ENCODE data around the gene DPP4. TPM values are rescaled to one million over a fixed set of nuclear protein-coding genes. Genes with fewer than 3 reads are reported as not detected.
A peak's percentile ranks its signal among the peaks of the same experiment; 100 is the strongest.

Gene DPP4
- total and polyA plus RNA-seq, 12 donors: 1.1 to 8.3 (median 4.1) TPM

DNA sequence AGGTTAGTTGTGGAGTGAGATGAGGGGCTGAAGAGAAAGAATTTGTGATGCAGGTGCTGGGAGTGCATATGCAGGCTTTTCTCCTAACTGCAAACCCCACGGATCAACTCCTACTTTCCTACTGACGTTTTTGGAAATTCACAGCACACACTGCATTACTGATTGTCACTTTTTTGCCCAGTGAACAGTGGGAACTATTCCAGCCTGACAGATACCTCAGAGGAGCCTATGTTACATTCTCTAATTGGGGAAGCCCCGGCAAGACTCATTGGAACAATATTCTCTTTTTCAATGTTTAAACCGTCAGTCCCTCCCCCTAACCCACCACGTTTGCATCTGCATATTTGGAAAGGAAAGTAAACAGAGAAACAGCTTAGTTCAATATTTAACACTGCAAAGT is 126.2 kb downstream of the DPP4 start:
- WGBS, 2 donors: 24 to 32% methylated on average over 5 of the region's 5 CpGs
- Histone ChIP-seq H3K4me1 (no peaks in the 10 kb centered on the region), H3K36me3 (no peaks in the 10 kb centered on the region), H3K9me3 (no peaks in the 10 kb centered on the region), H3K27me3 (peaks cover 0 to 30% (median 0%) of the 10 kb centered on the region in 7 donors), H3K27ac (no peak overlapping the region), H3K4me3 (no peak overlapping the region)
- TF ChIP-seq, protein P1, sequence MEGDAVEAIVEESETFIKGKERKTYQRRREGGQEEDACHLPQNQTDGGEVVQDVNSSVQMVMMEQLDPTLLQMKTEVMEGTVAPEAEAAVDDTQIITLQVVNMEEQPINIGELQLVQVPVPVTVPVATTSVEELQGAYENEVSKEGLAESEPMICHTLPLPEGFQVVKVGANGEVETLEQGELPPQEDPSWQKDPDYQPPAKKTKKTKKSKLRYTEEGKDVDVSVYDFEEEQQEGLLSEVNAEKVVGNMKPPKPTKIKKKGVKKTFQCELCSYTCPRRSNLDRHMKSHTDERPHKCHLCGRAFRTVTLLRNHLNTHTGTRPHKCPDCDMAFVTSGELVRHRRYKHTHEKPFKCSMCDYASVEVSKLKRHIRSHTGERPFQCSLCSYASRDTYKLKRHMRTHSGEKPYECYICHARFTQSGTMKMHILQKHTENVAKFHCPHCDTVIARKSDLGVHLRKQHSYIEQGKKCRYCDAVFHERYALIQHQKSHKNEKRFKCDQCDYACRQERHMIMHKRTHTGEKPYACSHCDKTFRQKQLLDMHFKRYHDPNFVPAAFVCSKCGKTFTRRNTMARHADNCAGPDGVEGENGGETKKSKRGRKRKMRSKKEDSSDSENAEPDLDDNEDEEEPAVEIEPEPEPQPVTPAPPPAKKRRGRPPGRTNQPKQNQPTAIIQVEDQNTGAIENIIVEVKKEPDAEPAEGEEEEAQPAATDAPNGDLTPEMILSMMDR (IDR thresholded peaks at IDR 0.05): no peak
- intact Hi-C loops (cut with DNase I): loop anchor here in 6 of 10 donors (5.0 to 10.0 kb wide), 3 partner anchors 361 to 701 kb away; no protein-coding TSS in a partner anchor
- DNase-seq (no peak), ATAC-seq (no peak)

DNA sequence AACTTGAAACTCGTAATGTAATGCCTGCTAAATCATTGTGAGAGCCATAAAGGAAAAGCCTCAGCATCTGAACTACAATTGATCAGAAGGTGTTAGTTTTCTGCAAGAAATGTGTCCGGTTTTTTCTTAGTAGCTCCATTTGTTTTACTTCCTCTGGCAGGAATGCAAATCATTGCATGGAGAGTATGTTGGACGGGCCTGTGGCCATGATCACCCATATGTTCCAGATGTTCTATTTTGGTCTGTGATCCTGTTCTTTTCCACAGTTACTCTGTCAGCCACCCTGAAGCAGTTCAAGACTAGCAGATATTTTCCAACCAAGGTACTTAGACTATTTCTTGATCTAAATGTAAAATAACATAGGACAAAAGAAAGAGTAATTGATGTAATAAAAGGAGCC is 126.6 kb downstream of the DPP4 start:
- Histone ChIP-seq H3K27me3 (peaks cover 0 to 30% (median 4%) of the 10 kb centered on the region in 7 donors), H3K36me3 (no peaks in the 10 kb centered on the region), H3K27ac (no peak overlapping the region), H3K4me1 (no peaks in the 10 kb centered on the region), H3K9me3 (no peaks in the 10 kb centered on the region), H3K4me3 (no peak overlapping the region)
- TF ChIP-seq, protein P1 (IDR thresholded peaks at IDR 0.05): no peak
- no peak for ATAC-seq
- DNase-seq: no peak
- 45 to 47% methylated on average over 3 of the region's 3 CpGs for WGBS, 2 donors
- intact Hi-C loops (cut with DNase I): loop anchor here in 6 of 10 donors (5.0 to 10.0 kb wide), 3 partner anchors 360 to 700 kb away; no protein-coding TSS in a partner anchor

DNA sequence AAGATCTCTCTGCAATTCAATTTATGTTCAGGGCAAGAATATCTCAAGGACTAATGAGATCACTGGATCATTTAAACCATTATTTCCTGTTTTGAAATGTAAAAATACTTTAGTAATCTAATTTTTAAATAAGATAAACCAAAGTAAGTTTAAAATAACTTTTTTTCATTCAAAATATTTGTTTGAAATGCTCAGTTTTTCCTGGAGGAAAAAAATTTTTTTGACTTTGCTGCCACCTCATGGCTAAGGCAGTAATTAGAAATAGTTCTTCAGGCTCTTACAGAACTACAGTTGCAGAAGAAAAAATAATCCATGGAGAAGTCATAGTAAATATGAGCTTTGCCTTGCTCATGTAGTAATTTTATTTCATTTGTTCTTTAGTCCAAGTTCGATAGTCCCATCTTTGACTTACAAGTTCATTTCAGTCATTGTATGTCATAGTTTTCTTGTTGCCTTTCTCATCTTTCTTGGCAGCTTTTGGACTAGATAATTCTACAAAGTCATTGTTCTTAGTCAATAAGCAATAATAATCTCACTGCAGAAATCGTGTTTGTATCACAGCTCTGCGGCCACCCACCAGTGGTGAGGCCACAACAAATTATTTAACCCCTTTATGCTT is 127.4 kb downstream of the DPP4 start:
- no peak for DNase-seq
- Histone ChIP-seq H3K27ac (no peak overlapping the region), H3K36me3 (no peaks in the 10 kb centered on the region), H3K27me3 (peaks cover 0 to 33% (median 7%) of the 10 kb centered on the region in 7 donors), H3K4me3 (no peak overlapping the region), H3K9me3 (no peaks in the 10 kb centered on the region), H3K4me1 (no peaks in the 10 kb centered on the region)
- intact Hi-C loops (cut with DNase I): loop anchor here in 6 of 10 donors (5.0 to 10.0 kb wide), 3 partner anchors 359 to 699 kb away; no protein-coding TSS in a partner anchor
- 15 to 16% methylated on average over 3 of the region's 3 CpGs for WGBS, 2 donors
- ATAC-seq: no peak
- TF ChIP-seq, protein P1 (IDR thresholded peaks at IDR 0.05): peak in 7 of 9 donors; percentile 34 to 61 (median 55)

DNA sequence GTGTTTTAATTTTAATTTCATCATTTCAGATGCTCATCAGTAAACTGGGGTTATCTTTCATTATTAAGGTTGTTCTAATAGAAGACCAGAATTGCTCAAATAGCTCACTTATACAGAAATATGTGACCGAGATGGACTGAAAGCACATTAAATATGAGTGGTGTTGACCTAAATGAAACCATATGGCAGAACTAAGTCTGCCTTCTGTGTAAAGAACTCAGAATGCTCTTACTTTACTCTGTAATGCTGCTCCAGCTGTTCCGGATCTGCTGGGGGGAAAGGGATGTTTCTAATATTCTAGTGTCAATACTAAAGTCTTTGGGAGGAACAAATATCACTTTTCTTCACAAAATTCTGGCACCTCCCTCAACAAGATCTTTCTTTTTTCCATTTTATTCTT is 131.0 kb downstream of the DPP4 start:
- no peaks in the 10 kb centered on the region for H3K36me3 ChIP-seq
- no peaks in the 10 kb centered on the region for H3K9me3 ChIP-seq
- WGBS, 2 donors: 63 to 64% methylated on average over 2 of the region's 2 CpGs
- no peak overlapping the region for H3K27ac ChIP-seq
- no peaks in the 10 kb centered on the region for H3K4me1 ChIP-seq
- DNase-seq: no peak
- H3K4me3 ChIP-seq: no peak overlapping the region
- no peak for ATAC-seq
- peaks cover 0 to 49% (median 17%) of the 10 kb centered on the region in 7 donors for H3K27me3 ChIP-seq
- intact Hi-C loops (cut with DNase I): loop anchor here in 5 of 10 donors (5.0 to 10.0 kb wide), 3 partner anchors 356 to 691 kb away; no protein-coding TSS in a partner anchor
- TF ChIP-seq, protein P1 (IDR thresholded peaks at IDR 0.05): no peak

Other genes starting within 250 kb of the DPP4 start
- not detected for gene GCG, start 78.0 kb upstream of the DPP4 start, total RNA-seq
- under 1 TPM in 1 of 2 donors, not detected in 1; 0.32 TPM for gene GCG, start 78.0 kb upstream of the DPP4 start, polyA plus RNA-seq
- gene FAP, start 169.2 kb upstream of the DPP4 start, total RNA-seq: 10 to 100 TPM in 1 of 10 donors, 1 to 10 TPM in 8, under 1 TPM in 1; 0.56 to 11.5 (median 2.2) TPM
- gene FAP, start 169.2 kb upstream of the DPP4 start, polyA plus RNA-seq: 1 to 10 TPM in 1 of 2 donors, under 1 TPM in 1; 0.77 to 2.7 TPM
- 10 to 100 TPM in 2 of 10 donors, 1 to 10 TPM in 8; 4.0 to 22.1 (median 6.5) TPM for gene IFIH1, start 244.5 kb upstream of the DPP4 start, total RNA-seq
- 1 to 10 TPM; 3.5 to 5.8 TPM for gene IFIH1, start 244.5 kb upstream of the DPP4 start, polyA plus RNA-seq